Duodenal mucosa (tissue), 2 donors: ENCODE data around the gene SIK3.

Source experiments
- H3K27ac ChIP-seq: one replicate; pipeline ENCODE4 v1.7.0; 2013; ENCODE audit warnings: low read depth, low read length
- H3K27me3 ChIP-seq, 2 donors: one replicate each; pipeline ENCODE4 v1.7.0; 2013; ENCODE audit warnings: low read length in 2 of 2, control low read depth in 1 of 2; ENCODE audit not compliant: insufficient read depth in 2 of 2, control insufficient read depth in 1 of 2
- H3K36me3 ChIP-seq, 2 donors: one replicate each; pipeline ENCODE4 v1.7.0; 2013; ENCODE audit warnings: low read length in 2 of 2, control low read depth in 1 of 2; ENCODE audit not compliant: insufficient read depth in 2 of 2, control insufficient read depth in 1 of 2
- H3K4me1 ChIP-seq, 2 donors: one replicate each; pipeline ENCODE4 v1.7.0; 2013; ENCODE audit warnings: low read length in 2 of 2, control low read depth in 1 of 2; ENCODE audit not compliant: insufficient read depth in 2 of 2, control insufficient read depth in 1 of 2
- H3K4me3 ChIP-seq, 2 donors: one replicate each; pipeline ENCODE4 v1.7.0; 2013; ENCODE audit warnings: low read length in 2 of 2, low read depth in 1 of 2
- H3K9ac ChIP-seq, 2 donors: one replicate each; pipeline ENCODE4 v1.7.0; 2013; ENCODE audit warnings: low read length in 2 of 2, low read depth in 1 of 2
- H3K9me3 ChIP-seq, 2 donors: one replicate each; pipeline ENCODE4 v1.7.0; 2013; ENCODE audit warnings: low read length in 2 of 2, control low read depth in 1 of 2; ENCODE audit not compliant: control insufficient read depth in 1 of 2

Gene SIK3

GRCh38 chr11:116955949-116956348 lies 142.3 kb downstream of the SIK3 start:
- peak overlapping the region; percentile 11 for H3K27ac ChIP-seq

GRCh38 chr11:116955548-116955947 lies 142.7 kb downstream of the SIK3 start:
- no peak overlapping the region for H3K4me3 ChIP-seq
- H3K36me3 ChIP-seq = peaks cover 5 to 9% of the 10 kb centered on the region in 2 donors
- H3K9ac ChIP-seq = no peak overlapping the region
- H3K9me3 ChIP-seq = no peaks in the 10 kb centered on the region
- H3K27me3 ChIP-seq = no peaks in the 10 kb centered on the region
- peaks cover under 1 to 15% of the 10 kb centered on the region in 2 donors for H3K4me1 ChIP-seq
- H3K27ac ChIP-seq = no peak overlapping the region

More at GRCh38 chr11:116955949-116956348, 142.3 kb downstream of the SIK3 start:
- Histone ChIP-seq H3K36me3 (peaks cover 5% of the 10 kb centered on the region in 2 donors), H3K4me3 (no peak overlapping the region), H3K4me1 (peaks cover 4 to 16% of the 10 kb centered on the region in 2 donors), H3K9me3 (no peaks in the 10 kb centered on the region), H3K27me3 (no peaks in the 10 kb centered on the region), H3K9ac (no peak overlapping the region)

GRCh38 chr11:116953530-116954285 lies 144.5 kb downstream of the SIK3 start:
- peaks cover 12 to 23% of the 10 kb centered on the region in 2 donors for H3K36me3 ChIP-seq
- no peak overlapping the region for H3K4me3 ChIP-seq
- peaks cover 6 to 14% of the 10 kb centered on the region in 2 donors for H3K4me1 ChIP-seq
- H3K9me3 ChIP-seq = no peaks in the 10 kb centered on the region
- H3K9ac ChIP-seq = no peak overlapping the region
- H3K27ac ChIP-seq = no peak overlapping the region
- H3K27me3 ChIP-seq = no peaks in the 10 kb centered on the region

- Histone ChIP-seq H3K9ac (no peak overlapping the region), H3K4me3 (no peak overlapping the region), H3K36me3 (peaks cover 12 to 23% of the 10 kb centered on the region in 2 donors), H3K27me3 (no peaks in the 10 kb centered on the region), H3K4me1 (peaks cover 6% of the 10 kb centered on the region in 2 donors), H3K9me3 (no peaks in the 10 kb centered on the region), H3K27ac (no peak overlapping the region)
Observed at GRCh38 chr11:116951762-116952161, 146.5 kb downstream of the SIK3 start.

- Histone ChIP-seq H3K4me1 (peaks cover 0 to 6% of the 10 kb centered on the region in 2 donors), H3K4me3 (no peak overlapping the region), H3K27ac (no peak overlapping the region), H3K36me3 (peaks cover 12 to 19% of the 10 kb centered on the region in 2 donors), H3K27me3 (no peaks in the 10 kb centered on the region), H3K9me3 (no peaks in the 10 kb centered on the region), H3K9ac (no peak overlapping the region)
Observed at GRCh38 chr11:116950210-116950609, 148.0 kb downstream of the SIK3 start.

- Histone ChIP-seq H3K9ac (no peak overlapping the region), H3K4me3 (no peak overlapping the region), H3K36me3 (peaks cover 7 to 23% of the 10 kb centered on the region in 2 donors), H3K9me3 (no peaks in the 10 kb centered on the region), H3K4me1 (peaks cover 0 to 6% of the 10 kb centered on the region in 2 donors), H3K27me3 (no peaks in the 10 kb centered on the region), H3K27ac (no peak overlapping the region)
Observed at GRCh38 chr11:116948391-116948790, 149.8 kb downstream of the SIK3 start.

GRCh38 chr11:116946414-116946813 lies 151.8 kb downstream of the SIK3 start:
- Histone ChIP-seq H3K9ac (no peak overlapping the region), H3K27me3 (no peaks in the 10 kb centered on the region), H3K27ac (no peak overlapping the region), H3K9me3 (no peaks in the 10 kb centered on the region), H3K4me1 (peaks cover 0 to 6% of the 10 kb centered on the region in 2 donors), H3K4me3 (no peak overlapping the region), H3K36me3 (peaks cover 7 to 23% of the 10 kb centered on the region in 2 donors)

GRCh38 chr11:116939499-116939898 lies 158.7 kb downstream of the SIK3 start:
- Histone ChIP-seq H3K4me3 (no peak overlapping the region), H3K4me1 (no peaks in the 10 kb centered on the region), H3K27me3 (no peaks in the 10 kb centered on the region), H3K27ac (no peak overlapping the region), H3K36me3 (peaks cover 0 to 9% of the 10 kb centered on the region in 2 donors), H3K9ac (no peak overlapping the region), H3K9me3 (no peaks in the 10 kb centered on the region)

GRCh38 chr11:116938471-116939070 lies 159.7 kb downstream of the SIK3 start:
- no peak overlapping the region for H3K4me3 ChIP-seq
- no peaks in the 10 kb centered on the region for H3K27me3 ChIP-seq
- H3K9me3 ChIP-seq = no peaks in the 10 kb centered on the region
- no peaks in the 10 kb centered on the region for H3K4me1 ChIP-seq
- no peak overlapping the region for H3K9ac ChIP-seq
- peaks cover 0 to 5% of the 10 kb centered on the region in 2 donors for H3K36me3 ChIP-seq
- H3K27ac ChIP-seq = no peak overlapping the region

GRCh38 chr11:116936754-116937446 lies 161.3 kb downstream of the SIK3 start:
- H3K9ac ChIP-seq = no peak overlapping the region
- H3K36me3 ChIP-seq = peaks cover 0 to 5% of the 10 kb centered on the region in 2 donors
- no peaks in the 10 kb centered on the region for H3K27me3 ChIP-seq
- H3K4me1 ChIP-seq = peaks cover 2 to 4% of the 10 kb centered on the region in 2 donors
- no peaks in the 10 kb centered on the region for H3K9me3 ChIP-seq
- no peak overlapping the region for H3K4me3 ChIP-seq
- no peak overlapping the region for H3K27ac ChIP-seq
